HG03039 (cell line): ENCODE measurements around the gene VDR.

Experiments used
- ATAC-seq: cut with Tn5 transposase; IDR thresholded peaks from one replicate; pipeline ENCODE4 v1.9.1; 2021; ENCODE audit warnings: mild to moderate bottlenecking, moderate library complexity; ENCODE audit not compliant: unreplicated experiment

Gene VDR

DNA sequence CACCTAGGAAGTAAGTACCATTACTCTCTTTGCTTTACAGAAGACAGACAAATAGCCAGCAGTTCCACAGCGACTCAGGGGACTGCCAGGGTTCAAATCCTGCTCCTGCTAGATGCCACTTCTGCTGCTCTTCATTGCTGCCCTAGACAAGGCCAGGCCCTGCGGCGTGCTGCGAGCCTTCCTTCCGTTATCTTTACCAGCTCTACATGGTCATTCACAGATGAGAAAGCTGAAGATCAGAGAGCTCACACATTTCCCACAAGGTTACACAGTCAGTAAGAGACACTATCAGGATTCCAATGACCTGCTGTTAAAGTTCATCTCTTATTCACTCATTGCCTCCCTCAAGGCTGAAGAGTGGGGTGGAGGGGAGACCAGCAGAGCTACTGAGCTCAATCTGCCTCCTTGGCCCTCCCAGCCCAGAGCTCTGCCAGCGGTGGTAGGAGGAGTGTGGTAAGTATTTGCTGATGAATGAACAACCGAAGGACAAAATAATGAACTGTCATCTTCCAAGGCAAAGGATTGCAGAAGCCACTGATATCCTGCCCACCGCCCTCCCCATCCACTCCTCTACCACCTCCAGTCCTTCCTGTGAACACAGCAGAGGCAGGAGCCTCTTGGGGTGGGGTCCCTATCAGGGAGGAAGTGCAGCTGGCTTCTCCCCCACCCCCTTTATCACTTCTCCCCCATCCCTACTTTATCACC is 70.4 kb downstream of the VDR start:
- ATAC-seq: no peak

DNA sequence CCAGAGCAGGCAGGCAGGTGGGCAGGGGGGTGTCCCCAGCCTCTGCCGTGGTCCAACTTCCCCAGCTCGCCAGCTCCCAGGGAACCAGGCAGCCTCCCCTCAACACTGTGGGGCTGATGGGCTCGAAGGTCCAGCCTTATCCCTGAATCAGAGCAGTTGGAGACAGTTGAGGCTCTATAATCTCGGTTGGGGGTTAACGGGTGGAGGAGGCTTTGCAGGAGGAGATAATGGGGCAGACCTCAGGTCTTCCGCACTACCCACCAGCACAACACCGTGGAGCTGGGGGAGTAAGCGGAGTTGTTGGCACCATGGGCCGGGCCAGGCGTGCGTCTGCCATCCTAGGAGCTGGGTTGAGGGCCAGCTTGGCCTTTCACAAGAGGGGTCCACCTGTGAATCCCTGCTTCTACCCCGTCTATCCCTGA is 71.2 kb downstream of the VDR start:
- ATAC-seq: no peak

GRCh38 chr12:47832263-47832933 is 72.4 kb downstream of the VDR start:
- no peak for ATAC-seq

GRCh38 chr12:47829584-47829983 is 75.2 kb downstream of the VDR start:
- no peak for ATAC-seq

- no peak for ATAC-seq
Measured at GRCh38 chr12:47828976-47829482, 75.8 kb downstream of the VDR start.

GRCh38 chr12:47828008-47828975 is 76.5 kb downstream of the VDR start:
- no peak for ATAC-seq

- no peak for ATAC-seq
Measured at GRCh38 chr12:47825173-47825639, 79.6 kb downstream of the VDR start.

- no peak for ATAC-seq
Measured at GRCh38 chr12:47824635-47825034, 80.2 kb downstream of the VDR start.

DNA sequence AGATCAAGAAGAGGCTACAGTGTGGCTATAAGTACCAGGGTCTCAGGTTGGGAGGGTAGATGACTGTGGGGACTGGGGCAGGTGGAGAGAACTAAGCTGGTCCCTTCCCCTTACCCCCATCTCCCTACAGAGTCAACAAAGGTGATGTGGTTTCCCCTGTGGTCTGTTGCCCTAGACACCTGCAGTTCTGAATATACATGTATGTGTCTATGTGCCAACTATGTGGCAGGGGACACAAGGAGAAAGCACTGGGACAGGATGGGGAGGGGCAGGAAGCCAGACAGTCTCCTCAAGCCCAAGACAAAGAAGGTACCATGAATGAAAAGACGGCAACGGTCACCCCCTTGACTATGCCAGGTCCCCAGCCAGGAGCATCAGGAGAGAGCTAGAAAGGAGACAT is 80.6 kb downstream of the VDR start:
- no peak for ATAC-seq

GRCh38 chr12:47823422-47824086 is 81.2 kb downstream of the VDR start:
- no peak for ATAC-seq

- ATAC-seq: no peak
Measured at GRCh38 chr12:47822863-47823262, 81.9 kb downstream of the VDR start.

- ATAC-seq: no peak
Measured at GRCh38 chr12:47822401-47822800, 82.4 kb downstream of the VDR start.

DNA sequence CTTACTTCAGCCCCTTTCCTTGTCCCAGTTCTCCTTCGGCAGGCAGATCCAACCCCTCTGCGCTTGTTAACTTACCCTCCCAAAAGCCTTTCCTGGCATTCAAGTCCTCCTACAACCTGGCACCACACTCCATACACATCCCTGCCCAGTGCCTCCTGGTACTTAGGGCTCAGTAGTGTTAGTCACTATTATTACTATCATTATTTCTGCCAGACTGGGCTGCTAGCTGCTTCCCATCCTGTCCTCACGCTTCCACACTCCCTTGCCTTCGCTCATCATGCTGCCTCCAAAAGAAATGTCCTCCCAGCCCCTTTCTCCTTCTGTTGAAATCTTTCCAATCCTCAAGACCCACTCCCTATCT is 83.5 kb downstream of the VDR start:
- ATAC-seq: no peak

DNA sequence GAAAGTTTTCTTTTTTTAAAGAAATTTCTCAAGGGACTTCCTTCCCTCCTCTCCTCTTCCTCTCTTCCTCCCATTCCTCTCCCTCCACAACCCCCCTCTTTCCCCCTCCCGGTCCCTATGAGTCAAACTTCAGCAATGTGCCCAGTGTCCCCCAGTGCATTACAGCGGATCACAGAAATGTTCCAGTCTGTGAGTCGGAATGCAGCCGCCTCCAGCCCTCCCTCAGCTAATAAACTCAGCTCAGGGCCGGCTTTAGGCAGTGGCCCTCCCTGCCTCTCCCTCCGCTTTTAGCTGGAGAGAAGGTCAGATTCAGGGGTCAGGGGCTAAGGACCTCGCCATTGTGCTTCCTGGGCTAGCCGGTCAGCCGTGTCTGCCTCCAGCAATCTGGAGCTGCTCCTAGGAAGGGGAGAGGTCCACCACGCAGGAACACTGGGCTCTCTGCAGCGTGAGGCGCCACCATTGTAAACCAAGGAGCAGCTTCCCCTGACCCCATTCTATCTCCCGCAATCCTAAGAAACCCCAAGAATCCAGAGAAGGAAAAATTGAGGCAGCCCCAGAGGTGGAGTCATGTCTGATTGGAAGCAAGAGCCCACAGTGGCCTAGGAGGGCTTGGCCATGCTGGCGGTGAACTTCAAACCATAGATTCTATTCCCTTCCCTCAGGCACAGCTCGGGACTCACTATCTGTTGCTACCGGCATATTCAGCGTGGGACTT is 84.0 kb downstream of the VDR start:
- ATAC-seq: no peak

GRCh38 chr12:47819896-47820630 is 84.7 kb downstream of the VDR start, which contains the start of gene HDAC7:
HDAC7 (minus strand) TSS chr12:47819903; CDS start chr12:47819785, 118 bp downstream.
- peak; percentile 32 for ATAC-seq

- ATAC-seq: peak; percentile 35
Measured at GRCh38 chr12:47819138-47819895, 85.5 kb downstream of the VDR start.

DNA sequence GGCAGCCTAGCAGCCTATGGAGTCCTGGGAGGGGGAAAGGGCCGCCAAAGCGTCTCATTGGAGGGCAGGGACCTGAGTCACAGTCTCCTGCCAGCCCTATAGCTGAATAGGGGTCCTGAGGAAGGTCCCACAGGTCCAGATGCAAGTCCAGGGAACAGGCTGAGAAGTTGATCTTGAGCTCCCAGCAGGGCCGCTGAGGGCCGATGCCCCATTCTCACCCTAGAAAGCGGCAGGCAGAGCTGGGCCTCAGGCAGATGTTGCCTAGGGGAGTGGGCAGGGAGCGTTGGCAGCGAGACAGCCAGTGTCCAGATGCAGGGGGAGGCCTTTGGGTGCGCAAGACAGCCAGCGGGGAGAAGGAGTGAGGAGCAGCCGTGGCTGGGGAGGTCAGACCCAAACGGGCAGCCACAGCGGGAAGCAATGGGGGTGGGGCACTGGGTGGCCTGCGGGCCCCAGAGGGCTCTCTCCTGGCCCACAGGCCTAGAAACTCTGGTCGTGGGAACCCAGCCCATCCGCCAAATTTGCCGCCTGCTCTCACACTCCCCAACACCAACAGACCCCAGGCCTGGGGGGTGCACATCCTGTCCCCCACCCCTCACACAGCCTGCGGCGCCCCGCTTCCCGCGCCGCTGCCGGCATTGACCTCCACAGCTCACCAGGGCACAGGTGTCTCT is 86.2 kb downstream of the VDR start:
- ATAC-seq: peak; percentile 3

DNA sequence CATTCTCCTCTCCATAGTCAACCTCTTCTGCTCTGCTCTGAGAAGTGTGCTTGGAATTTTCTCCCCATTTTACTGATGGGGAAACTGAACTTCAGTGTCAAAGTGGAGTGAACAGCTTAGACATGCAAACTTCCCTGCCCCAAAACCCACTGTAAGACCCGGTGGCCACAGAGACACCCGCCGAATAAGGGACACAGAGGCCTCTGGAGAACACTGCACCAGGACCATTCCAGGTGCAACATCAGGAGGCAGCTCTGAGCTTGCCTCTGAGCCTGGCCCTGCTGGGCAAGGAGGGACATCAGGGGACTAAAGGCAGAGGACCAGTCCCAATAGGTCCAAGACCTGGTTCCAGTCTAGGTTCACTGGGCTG is 86.8 kb downstream of the VDR start:
- no peak for ATAC-seq
